Activated naive CD4-positive, alpha-beta T cell (primary cell): ENCODE measurements around the gene LCOR.

ENCODE experiments used
- DNase-seq, 4 experiments: peaks; one replicate each; lab custom pipeline; 2025; lab: John Stamatoyannopoulos, UW

The LCOR gene

GRCh38 chr10:97012470-97012869 is 180.4 kb downstream of the LCOR start:
- DNase-seq: no peak

- no peak for DNase-seq
Observed at GRCh38 chr10:97013568-97013967, 181.5 kb downstream of the LCOR start.

- DNase-seq: no peak
Observed at GRCh38 chr10:97013983-97014382, 181.9 kb downstream of the LCOR start.

- DNase-seq: no peak
Observed at GRCh38 chr10:97015240-97015639, 183.1 kb downstream of the LCOR start.

- no peak for DNase-seq
Observed at GRCh38 chr10:97016728-97017473, 184.8 kb downstream of the LCOR start.

- no peak for DNase-seq
Observed at GRCh38 chr10:97017474-97017903, 185.4 kb downstream of the LCOR start.

GRCh38 chr10:97018251-97019212 is 186.4 kb downstream of the LCOR start:
- DNase-seq: no peak

- no peak for DNase-seq
Observed at GRCh38 chr10:97019213-97019844, 187.2 kb downstream of the LCOR start.

GRCh38 chr10:97020452-97021400 is 188.6 kb downstream of the LCOR start:
- DNase-seq: no peak

- DNase-seq: no peak
Observed at GRCh38 chr10:97022616-97023015, 190.5 kb downstream of the LCOR start.

GRCh38 chr10:97023401-97024167 is 191.5 kb downstream of the LCOR start:
- no peak for DNase-seq

GRCh38 chr10:97024168-97025073 is 192.3 kb downstream of the LCOR start:
- no peak for DNase-seq

GRCh38 chr10:97025613-97026242 is 193.6 kb downstream of the LCOR start:
- peak in 1 of 4 experiments; percentile 24 for DNase-seq

GRCh38 chr10:97028126-97028831 is 196.2 kb downstream of the LCOR start:
- DNase-seq: no peak

GRCh38 chr10:97028832-97029178 is 196.7 kb downstream of the LCOR start:
- DNase-seq: no peak

- DNase-seq: no peak
Observed at GRCh38 chr10:97029271-97029670, 197.2 kb downstream of the LCOR start.

GRCh38 chr10:97030894-97031293 is 198.8 kb downstream of the LCOR start:
- DNase-seq: no peak

GRCh38 chr10:97031459-97031858 is 199.4 kb downstream of the LCOR start:
- DNase-seq: no peak
